Duodenal mucosa (tissue), 2 donors: ENCODE measurements around the gene KRTAP6-3.

Experiments
- H3K27ac ChIP-seq: one replicate; pipeline ENCODE4 v1.7.0; 2013; ENCODE audit warnings: low read depth, low read length
- H3K27me3 ChIP-seq, 2 donors: one replicate each; pipeline ENCODE4 v1.7.0; 2013; ENCODE audit warnings: low read length in 2 of 2, control low read depth in 1 of 2; ENCODE audit not compliant: insufficient read depth in 2 of 2, control insufficient read depth in 1 of 2
- H3K36me3 ChIP-seq, 2 donors: one replicate each; pipeline ENCODE4 v1.7.0; 2013; ENCODE audit warnings: low read length in 2 of 2, control low read depth in 1 of 2; ENCODE audit not compliant: insufficient read depth in 2 of 2, control insufficient read depth in 1 of 2
- H3K4me1 ChIP-seq, 2 donors: one replicate each; pipeline ENCODE4 v1.7.0; 2013; ENCODE audit warnings: low read length in 2 of 2, control low read depth in 1 of 2; ENCODE audit not compliant: insufficient read depth in 2 of 2, control insufficient read depth in 1 of 2
- H3K4me3 ChIP-seq, 2 donors: one replicate each; pipeline ENCODE4 v1.7.0; 2013; ENCODE audit warnings: low read length in 2 of 2, low read depth in 1 of 2
- H3K9ac ChIP-seq, 2 donors: one replicate each; pipeline ENCODE4 v1.7.0; 2013; ENCODE audit warnings: low read length in 2 of 2, low read depth in 1 of 2
- H3K9me3 ChIP-seq, 2 donors: one replicate each; pipeline ENCODE4 v1.7.0; 2013; ENCODE audit warnings: low read length in 2 of 2, control low read depth in 1 of 2; ENCODE audit not compliant: control insufficient read depth in 1 of 2

KRTAP6-3 gene

DNA sequence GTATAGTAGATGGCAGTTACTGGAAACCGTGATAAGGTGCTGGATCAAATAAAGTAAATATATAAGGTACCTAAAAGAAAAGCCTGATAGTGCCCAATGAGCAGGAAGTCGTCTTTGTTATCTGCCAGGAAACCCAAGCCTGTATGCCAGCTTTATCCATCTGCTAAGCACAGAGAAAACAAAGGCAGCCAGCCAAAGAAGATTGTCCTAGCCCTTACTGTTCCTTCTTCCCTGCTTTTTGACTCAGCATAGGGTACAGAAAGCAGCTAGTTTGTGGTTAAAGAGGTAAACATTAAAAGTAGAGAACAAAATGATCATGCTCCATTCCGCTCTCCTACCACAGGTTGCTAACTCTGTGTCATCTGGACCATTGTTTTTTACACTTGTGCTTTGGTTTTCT is 12.1 kb upstream of the KRTAP6-3 start:
- H3K4me1 ChIP-seq, result no peaks in the 10 kb centered on the region
- no peaks in the 10 kb centered on the region for H3K36me3 ChIP-seq
- H3K9me3 ChIP-seq, result peaks cover 0 to 7% of the 10 kb centered on the region in 2 donors
- H3K27ac ChIP-seq, result no peak overlapping the region
- H3K4me3 ChIP-seq, result no peak overlapping the region
- H3K27me3 ChIP-seq, result no peaks in the 10 kb centered on the region
- no peak overlapping the region for H3K9ac ChIP-seq

GRCh38 chr21:30582870-30583269 is 9.4 kb upstream of the KRTAP6-3 start:
- Histone ChIP-seq H3K27ac (no peak overlapping the region), H3K4me1 (no peaks in the 10 kb centered on the region), H3K27me3 (no peaks in the 10 kb centered on the region), H3K9ac (no peak overlapping the region), H3K9me3 (peaks cover 0 to 7% of the 10 kb centered on the region in 2 donors), H3K4me3 (no peak overlapping the region), H3K36me3 (no peaks in the 10 kb centered on the region)

DNA sequence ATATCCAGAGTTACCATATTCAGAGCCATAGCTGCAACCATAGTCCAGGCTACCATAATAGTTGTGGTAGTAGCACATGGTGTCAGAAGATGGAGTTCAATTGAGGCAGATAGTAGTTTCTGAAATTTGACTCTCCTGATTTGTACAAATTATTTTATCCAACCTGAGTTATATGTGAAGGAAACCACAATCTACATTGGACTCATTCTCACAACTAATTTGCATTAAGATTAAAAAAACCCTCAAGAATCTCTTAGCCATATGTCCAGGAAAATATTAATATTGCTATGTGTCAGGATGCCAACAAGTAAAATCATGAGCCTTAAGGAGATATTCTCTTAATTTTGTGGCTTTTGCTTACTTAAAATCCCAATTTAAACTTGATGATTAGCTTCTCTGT is 1.9 kb upstream of the KRTAP6-3 start, which contains the start of gene KRTAP22-2:
Gene KRTAP22-2 (minus strand): TSS at position 101 of the 400 bp plus-strand sequence.
- Histone ChIP-seq H3K27ac (no peak within 1 kb of the TSS), H3K27me3 (no peaks in the 10 kb centered on the region), H3K4me3 (no peak within 1 kb of the TSS), H3K9ac (no peak within 1 kb of the TSS), H3K36me3 (no peaks in the 10 kb centered on the region), H3K4me1 (no peaks in the 10 kb centered on the region), H3K9me3 (peaks cover 4 to 8% of the 10 kb centered on the region in 2 donors)

DNA sequence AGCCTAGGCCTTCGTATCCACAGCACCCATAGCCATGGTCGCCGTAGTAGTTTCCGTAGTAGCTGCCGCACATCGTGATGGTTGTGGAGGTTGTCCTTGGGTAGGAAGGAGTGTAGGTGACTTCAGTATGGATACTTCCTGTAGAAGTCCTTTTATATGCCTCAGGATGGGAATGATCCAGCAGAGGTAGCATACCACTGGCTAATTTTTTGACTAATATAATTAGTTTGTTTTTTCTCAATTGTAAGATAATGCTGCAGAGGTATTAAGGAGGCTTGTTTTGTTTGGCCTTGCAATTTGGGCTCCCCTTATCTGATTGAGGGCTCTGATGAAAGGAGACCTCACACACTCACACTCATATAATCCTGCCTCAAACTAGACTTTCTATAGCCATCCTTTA is 6.6 kb downstream of the KRTAP6-3 start, which contains the start of gene KRTAP6-2:
Gene KRTAP6-2 (minus strand): TSS at position 101 of the 400 bp plus-strand sequence. CDS start 28 bp downstream, at position 73.
- H3K9me3 ChIP-seq, result peaks cover 0 to 15% of the 10 kb centered on the region in 2 donors
- no peak within 1 kb of the TSS for H3K9ac ChIP-seq
- no peaks in the 10 kb centered on the region for H3K27me3 ChIP-seq
- H3K27ac ChIP-seq, result no peak within 1 kb of the TSS
- no peaks in the 10 kb centered on the region for H3K4me1 ChIP-seq
- no peak within 1 kb of the TSS for H3K4me3 ChIP-seq
- H3K36me3 ChIP-seq, result no peaks in the 10 kb centered on the region

DNA sequence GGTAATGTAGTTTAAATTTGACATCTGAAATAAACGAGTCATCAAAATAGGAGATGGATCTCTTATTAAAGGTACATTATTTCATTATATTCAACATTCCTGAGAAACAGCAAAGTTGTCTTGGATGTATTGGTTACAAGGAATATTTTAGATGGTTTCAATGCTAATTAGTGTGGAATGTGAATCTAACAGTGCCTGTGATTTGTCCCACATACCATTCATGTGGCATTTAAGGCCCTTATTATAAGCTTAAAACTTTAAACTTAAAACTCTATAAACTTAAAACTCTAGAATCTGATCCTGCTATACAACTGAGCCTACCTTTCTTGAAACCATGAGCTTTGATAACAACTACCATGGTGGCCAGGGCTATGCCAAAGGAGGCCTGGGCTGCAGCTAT is 8.5 kb downstream of the KRTAP6-3 start, which contains the start of gene KRTAP22-1:
Gene KRTAP22-1 (plus strand): TSS at position 301 of the 400 bp plus-strand sequence.
- H3K36me3 ChIP-seq, result no peaks in the 10 kb centered on the region
- H3K9me3 ChIP-seq, result peaks cover 0 to 13% of the 10 kb centered on the region in 2 donors
- H3K4me1 ChIP-seq, result no peaks in the 10 kb centered on the region
- no peak within 1 kb of the TSS for H3K9ac ChIP-seq
- H3K27ac ChIP-seq, result no peak within 1 kb of the TSS
- no peak within 1 kb of the TSS for H3K4me3 ChIP-seq
- H3K27me3 ChIP-seq, result no peaks in the 10 kb centered on the region

GRCh38 chr21:30605968-30606367 is 13.7 kb downstream of the KRTAP6-3 start:
- Histone ChIP-seq H3K27me3 (no peaks in the 10 kb centered on the region), H3K4me1 (no peaks in the 10 kb centered on the region), H3K4me3 (no peak overlapping the region), H3K9me3 (peaks cover 0 to 20% of the 10 kb centered on the region in 2 donors), H3K27ac (no peak overlapping the region), H3K36me3 (no peaks in the 10 kb centered on the region), H3K9ac (no peak overlapping the region)

- no peak overlapping the region for H3K9ac ChIP-seq
- H3K9me3 ChIP-seq, result peaks cover 0 to 37% of the 10 kb centered on the region in 2 donors
- H3K4me1 ChIP-seq, result no peaks in the 10 kb centered on the region
- H3K27ac ChIP-seq, result peak overlapping the region; percentile 6
- no peaks in the 10 kb centered on the region for H3K36me3 ChIP-seq
- no peak overlapping the region for H3K4me3 ChIP-seq
- no peaks in the 10 kb centered on the region for H3K27me3 ChIP-seq
These were observed 19.9 kb downstream of the KRTAP6-3 start for GRCh38 chr21:30612132-30612531.

DNA sequence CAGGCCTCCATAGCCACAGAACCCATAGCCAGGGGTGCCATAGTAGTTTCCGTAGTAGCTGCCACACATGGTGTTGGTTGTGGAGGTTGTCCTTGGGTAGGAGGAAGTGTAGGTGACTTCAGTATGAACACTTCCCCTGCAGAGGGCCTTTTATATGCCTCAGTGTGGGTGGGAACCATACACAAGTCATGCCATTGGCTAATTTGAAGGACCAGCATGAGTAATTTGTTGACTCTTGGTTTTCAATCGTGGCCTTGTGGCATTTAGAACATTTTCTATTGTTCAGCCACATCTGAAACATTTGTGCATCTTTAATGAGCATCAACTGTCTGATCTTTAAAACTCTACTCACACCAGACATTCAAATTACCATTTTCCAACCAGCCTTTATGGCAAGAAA is 21.6 kb downstream of the KRTAP6-3 start, which contains the start of gene KRTAP6-1:
Gene KRTAP6-1 (minus strand): TSS at position 95 of the 400 bp plus-strand sequence. CDS start 26 bp downstream, at position 69.
- no peaks in the 10 kb centered on the region for H3K27me3 ChIP-seq
- no peak within 1 kb of the TSS for H3K9ac ChIP-seq
- no peaks in the 10 kb centered on the region for H3K36me3 ChIP-seq
- H3K4me3 ChIP-seq, result no peak within 1 kb of the TSS
- H3K9me3 ChIP-seq, result peaks cover 0 to 31% of the 10 kb centered on the region in 2 donors
- no peaks in the 10 kb centered on the region for H3K4me1 ChIP-seq
- no peak within 1 kb of the TSS for H3K27ac ChIP-seq

GRCh38 chr21:30615199-30615598 is 23.0 kb downstream of the KRTAP6-3 start:
- no peak overlapping the region for H3K4me3 ChIP-seq
- H3K27me3 ChIP-seq, result no peaks in the 10 kb centered on the region
- peaks cover 0 to 31% of the 10 kb centered on the region in 2 donors for H3K9me3 ChIP-seq
- no peak overlapping the region for H3K9ac ChIP-seq
- no peaks in the 10 kb centered on the region for H3K4me1 ChIP-seq
- H3K27ac ChIP-seq, result no peak overlapping the region
- no peaks in the 10 kb centered on the region for H3K36me3 ChIP-seq

DNA sequence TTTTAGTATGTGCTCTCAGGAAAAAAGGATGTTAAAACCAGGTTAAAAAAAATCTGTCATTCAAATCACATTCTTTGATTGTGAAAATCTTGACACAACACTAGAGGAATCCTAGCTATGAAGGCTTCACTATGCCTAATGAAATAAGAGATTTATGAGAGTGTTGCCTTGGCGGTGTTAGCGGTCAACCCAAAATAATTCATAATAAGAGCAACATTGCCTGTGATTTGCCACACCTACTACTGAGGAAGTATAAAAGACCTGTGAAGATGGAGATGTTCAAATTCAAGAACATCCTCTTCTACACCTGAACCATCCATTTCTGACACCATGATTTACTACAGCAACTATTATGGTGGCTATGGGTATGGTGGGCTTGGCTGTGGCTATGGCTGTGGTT is 23.9 kb downstream of the KRTAP6-3 start, which contains the start of gene KRTAP20-1:
Gene KRTAP20-1 (plus strand): TSS at position 301 of the 400 bp plus-strand sequence. CDS start 30 bp downstream, at position 331.
- Histone ChIP-seq H3K9ac (no peak within 1 kb of the TSS), H3K27me3 (no peaks in the 10 kb centered on the region), H3K4me3 (no peak within 1 kb of the TSS), H3K9me3 (peaks cover under 1 to 31% of the 10 kb centered on the region in 2 donors), H3K27ac (no peak within 1 kb of the TSS), H3K36me3 (no peaks in the 10 kb centered on the region), H3K4me1 (no peaks in the 10 kb centered on the region)
